Panc1 (cell line): Measurements from ENCODE around the gene KRT9. TPM values are rescaled to one million over a fixed set of nuclear protein-coding genes. Genes with fewer than 3 reads are reported as not detected.

Experiments used
- ATAC-seq: fragments of 200-7000 bp; cut with Tn5 transposase; 2 replicates; pipeline ENCODE4 v1.9.1; 2020; ENCODE audit warnings: mild to moderate bottlenecking, moderate library complexity
- BruUV-seq: library from RNA; stranded (reverse); fragments of 400-500 nt; replicated peaks from 2 replicates; lab custom pipeline; 2021; lab: Mats Ljungman, UMichigan
- CTCF ChIA-PET: fragments of 300-600 bp; sonication (Branson Sonifier 250); formaldehyde crosslinking; loops from one replicate; lab custom pipeline; 2022; ENCODE audit warnings: antibody characterized with exemption; lab: Charles Lee
- POLR2A ChIA-PET: fragments of 300-600 bp; sonication (Branson Sonifier 250); formaldehyde crosslinking; loops from one replicate; lab custom pipeline; 2022; ENCODE audit warnings: antibody characterized with exemption; lab: Charles Lee
- DNase-seq: peaks from one replicate; pipeline ENCODE4 v3.0.0-alpha.2; 2010; ENCODE audit warnings: low read depth, low spot score
- H3K27ac ChIP-seq: 2 replicates; pipeline ENCODE4 v1.5.1; 2011; ENCODE audit warnings: mild to moderate bottlenecking, low read length, inconsistent platforms
- H3K27me3 ChIP-seq: fragments of 200-500 bp; sonication (Bioruptor generic); 2 replicates; pipeline ENCODE4 v1.6.0; 2014; ENCODE audit warnings: low read length, inconsistent platforms; ENCODE audit not compliant: control insufficient read depth, insufficient read depth
- H3K36me3 ChIP-seq: fragments of 200-500 bp; sonication (Bioruptor generic); 2 replicates; pipeline ENCODE4 v1.5.1; 2014; ENCODE audit warnings: inconsistent platforms, mild to moderate bottlenecking, low read length, moderate library complexity; ENCODE audit not compliant: control insufficient read depth, insufficient read depth
- H3K4me1 ChIP-seq: 2 replicates; pipeline ENCODE4 v1.5.1; 2011; ENCODE audit warnings: inconsistent platforms, mild to moderate bottlenecking, low read length, moderate library complexity; ENCODE audit not compliant: control insufficient read depth, insufficient read depth
- H3K4me3 ChIP-seq, 2 experiments: 2 replicates each; pipeline ENCODE4 v1.5.1; 2011 to 2012; ENCODE audit warnings: low read depth in 2 of 2, low read length in 2 of 2, mild to moderate bottlenecking in 2 of 2, inconsistent platforms in 1 of 2, moderate library complexity in 1 of 2
- H3K9me3 ChIP-seq: fragments of 200-500 bp; sonication (Bioruptor generic); 2 replicates; pipeline ENCODE4 v1.5.1; 2014; ENCODE audit warnings: low read depth, mild to moderate bottlenecking, inconsistent platforms, low read length, moderate library complexity; ENCODE audit not compliant: control insufficient read depth, insufficient read depth
- POLR2AphosphoS5 ChIP-seq: IDR thresholded peaks from 2 replicates; pipeline ENCODE4 v1.6.1; 2012; ENCODE audit warnings: mild to moderate bottlenecking, low read depth, low read length, moderate library complexity
- REST ChIP-seq, 2 experiments: IDR thresholded peaks; 2 replicates each; pipeline ENCODE4 v1.6.1; 2011 to 2012; ENCODE audit warnings: low read depth in 2 of 2, control low read depth in 1 of 2, low read length in 1 of 2, mild to moderate bottlenecking in 1 of 2, moderate library complexity in 1 of 2; ENCODE audit not compliant: insufficient read depth in 1 of 2
- SIN3A ChIP-seq: IDR thresholded peaks from 2 replicates; pipeline ENCODE4 v1.6.1; 2012; ENCODE audit warnings: low read depth, mild to moderate bottlenecking, low read length, moderate library complexity, borderline replicate concordance; ENCODE audit not compliant: insufficient read depth
- TCF7L2 ChIP-seq: IDR thresholded peaks from 2 replicates; pipeline ENCODE4 v1.6.1; 2011; ENCODE audit warnings: mild to moderate bottlenecking, low read depth, low read length, inconsistent platforms
- in situ Hi-C: cut with HindIII; loops from 2 replicates; pipeline ENCODE4 v1.10.0; 2016; ENCODE audit warnings: low sequenced_read_pairs, low pct_unique_long_range_greater_than_20kb
- intact Hi-C: fragments of 100-400 bp; cut with micrococcal nuclease; formaldehyde crosslinking; loops from one replicate; pipeline ENCODE4 v1.10.0; 2022; ENCODE audit not compliant: unreplicated experiment
- total RNA-seq: library from RNA; stranded (reverse); gene quantifications from one replicate; pipeline ENCODE4 v1.2.1, GENCODE V29; 2021; ENCODE audit not compliant: unreplicated experiment
- TF ChIP-seq, protein P1 (sequence below): fragments of 450-650 bp; IDR thresholded peaks from 2 replicates; pipeline ENCODE4 v1.5.1; 2017; ENCODE audit warnings: mild to moderate bottlenecking

KRT9 gene
- total RNA-seq, 1 experiment from 2014 or later, result not detected

DNA sequence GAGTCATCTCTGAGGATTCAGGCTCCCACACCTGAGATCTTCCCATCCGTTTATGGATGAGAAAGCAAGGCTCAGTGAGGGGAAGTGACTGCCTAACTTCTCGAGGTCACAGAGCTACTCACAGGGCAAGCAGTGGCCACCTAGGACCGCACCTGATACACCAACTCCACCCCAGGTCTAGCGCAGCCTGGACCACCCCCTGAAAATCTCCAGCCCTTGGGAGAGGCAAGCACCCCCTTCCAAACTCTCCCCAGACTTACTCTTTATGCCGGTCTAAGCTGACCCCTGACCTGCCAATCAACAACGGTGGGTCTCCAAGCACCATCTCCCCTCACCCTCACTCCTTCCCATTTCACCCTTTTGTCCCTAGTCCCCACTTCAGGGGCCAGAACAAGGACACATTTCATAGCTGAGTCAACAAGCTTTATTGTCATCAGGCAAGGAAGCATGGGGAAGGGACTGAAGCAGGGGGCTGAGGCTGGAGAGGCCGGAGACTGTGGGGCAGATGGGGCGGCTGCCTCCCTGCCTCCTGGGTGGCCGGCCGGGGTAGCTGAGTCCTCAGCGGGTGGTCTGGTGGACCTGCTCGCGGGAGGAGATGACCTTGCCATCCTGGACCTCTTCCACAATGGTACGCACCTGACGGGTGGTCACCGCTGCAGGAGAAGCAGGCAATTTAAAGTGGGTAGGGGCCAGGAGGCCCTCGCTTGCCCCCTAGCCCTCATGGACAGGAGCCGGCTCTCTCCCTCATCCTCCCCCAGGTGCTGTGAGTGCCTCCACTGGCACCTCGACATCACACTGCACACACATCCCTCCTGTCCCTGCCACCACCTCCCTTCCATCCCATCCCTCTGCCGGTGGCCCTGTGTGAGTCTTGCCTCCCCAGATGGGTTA is 47.4 kb upstream of the KRT9 start:
- in situ Hi-C loops, result no loop called here
- TF ChIP-seq, protein P1, sequence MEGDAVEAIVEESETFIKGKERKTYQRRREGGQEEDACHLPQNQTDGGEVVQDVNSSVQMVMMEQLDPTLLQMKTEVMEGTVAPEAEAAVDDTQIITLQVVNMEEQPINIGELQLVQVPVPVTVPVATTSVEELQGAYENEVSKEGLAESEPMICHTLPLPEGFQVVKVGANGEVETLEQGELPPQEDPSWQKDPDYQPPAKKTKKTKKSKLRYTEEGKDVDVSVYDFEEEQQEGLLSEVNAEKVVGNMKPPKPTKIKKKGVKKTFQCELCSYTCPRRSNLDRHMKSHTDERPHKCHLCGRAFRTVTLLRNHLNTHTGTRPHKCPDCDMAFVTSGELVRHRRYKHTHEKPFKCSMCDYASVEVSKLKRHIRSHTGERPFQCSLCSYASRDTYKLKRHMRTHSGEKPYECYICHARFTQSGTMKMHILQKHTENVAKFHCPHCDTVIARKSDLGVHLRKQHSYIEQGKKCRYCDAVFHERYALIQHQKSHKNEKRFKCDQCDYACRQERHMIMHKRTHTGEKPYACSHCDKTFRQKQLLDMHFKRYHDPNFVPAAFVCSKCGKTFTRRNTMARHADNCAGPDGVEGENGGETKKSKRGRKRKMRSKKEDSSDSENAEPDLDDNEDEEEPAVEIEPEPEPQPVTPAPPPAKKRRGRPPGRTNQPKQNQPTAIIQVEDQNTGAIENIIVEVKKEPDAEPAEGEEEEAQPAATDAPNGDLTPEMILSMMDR, result no peak
- no peak for TF ChIP-seq POLR2AphosphoS5
- Histone ChIP-seq H3K27me3 (no peaks in the 10 kb centered on the region), H3K27ac (no peak overlapping the region), H3K36me3 (no peaks in the 10 kb centered on the region), H3K9me3 (no peaks in the 10 kb centered on the region), H3K4me1 (peaks cover 3% of the 10 kb centered on the region), H3K4me3 (no peak overlapping the region)
- POLR2A ChIA-PET, result interaction anchor here (0.5 kb wide), 1 partner anchor 205 kb away, joined by 7 read pairs; no protein-coding TSS in a partner anchor
- ATAC-seq, result no peak
- no TSS peak for BruUV-seq
- CTCF ChIA-PET, result no interaction called here
- intact Hi-C loops, result no loop called here
- DNase-seq, result no peak

DNA sequence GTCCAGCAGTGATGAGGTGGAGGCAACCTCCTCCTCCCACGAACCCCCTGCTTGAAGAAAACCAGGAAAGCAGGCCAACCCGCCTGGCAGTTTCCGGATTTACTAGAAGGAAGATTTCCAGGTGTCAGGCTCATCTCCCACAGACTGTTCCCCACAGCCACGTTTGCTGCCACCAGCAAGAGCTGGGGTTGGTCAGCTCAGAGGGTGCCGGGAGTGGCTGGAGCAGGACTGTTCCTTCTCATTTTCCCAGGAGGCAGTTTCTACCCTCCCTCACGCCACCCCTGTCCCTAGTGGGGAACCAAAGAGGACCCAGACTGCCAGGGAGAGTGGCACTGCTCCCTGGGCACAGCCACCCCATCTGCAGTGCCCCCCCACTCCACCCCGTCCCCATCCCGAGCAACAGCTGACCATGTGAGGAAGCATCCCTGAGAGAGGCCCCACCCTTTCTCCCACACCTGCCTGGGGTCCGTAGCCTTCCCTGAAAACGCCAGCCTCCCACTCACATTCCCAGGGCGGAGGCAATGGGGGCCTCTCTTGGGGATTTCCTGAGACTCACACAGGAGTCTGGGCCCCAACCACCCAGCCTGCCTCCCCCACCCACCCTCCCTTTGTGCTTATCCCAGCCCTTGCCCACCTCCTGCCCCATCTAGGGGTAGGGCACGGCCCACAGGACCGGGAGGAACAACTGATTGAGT is 46.6 kb upstream of the KRT9 start:
- no peak overlapping the region for H3K4me3 ChIP-seq
- ChIA-PET CTCF (no interaction called here), POLR2A (interaction anchor here (0.5 kb wide), 1 partner anchor 206 kb away, joined by 7 read pairs; no protein-coding TSS in a partner anchor)
- peak; percentile 27; the same call in 1 of the 2 replicates for ATAC-seq
- peaks cover 3% of the 10 kb centered on the region for H3K4me1 ChIP-seq
- no peak for TF ChIP-seq SIN3A
- TF ChIP-seq REST (IDR thresholded peaks at IDR 0.05; ENCODE audit: insufficient read depth in 1 of 2, low read depth in 2 of 2, low read length in 1 of 2), result no peak
- TF ChIP-seq POLR2AphosphoS5, result no peak
- TF ChIP-seq TCF7L2, result no peak
- TF ChIP-seq, protein P1, result no peak
- H3K36me3 ChIP-seq, result no peaks in the 10 kb centered on the region
- no TSS peak for BruUV-seq
- intact Hi-C loops (no loop called here), in situ Hi-C loops (no loop called here)
- no peaks in the 10 kb centered on the region for H3K27me3 ChIP-seq
- H3K27ac ChIP-seq, result no peak overlapping the region
- no peaks in the 10 kb centered on the region for H3K9me3 ChIP-seq
- DNase-seq, result no peak
